Breast epithelium (tissue), 3 donors: ENCODE results near the gene DTNB.

Experiments used
- CTCF ChIP-seq, 3 donors: fragments of 450-650 bp; IDR thresholded peaks; one replicate each; pipeline ENCODE4 v1.5.1; 2016 to 2017; ENCODE audit warnings: antibody characterized with exemption in 3 of 3, mild to moderate bottlenecking in 3 of 3, moderate library complexity in 3 of 3
- POLR2A ChIP-seq: fragments of 450-650 bp; IDR thresholded peaks from one replicate; pipeline ENCODE4 v1.6.1; 2016; ENCODE audit warnings: antibody characterized with exemption, mild to moderate bottlenecking, moderate library complexity
- POLR2AphosphoS5 ChIP-seq, 3 donors: sonication (generic); formaldehyde crosslinking; IDR thresholded peaks; one replicate each; pipeline ENCODE4 v1.6.1; 2017; ENCODE audit warnings: antibody characterized with exemption in 3 of 3

GRCh38 chr2:25421820-25422411 lies 251.5 kb downstream of the DTNB start:
- TF ChIP-seq CTCF (IDR thresholded peaks at IDR 0.05) (no peak), POLR2A (no peak), POLR2AphosphoS5 (IDR thresholded peaks at IDR 0.05) (no peak)
